K562 (cell line): Measurements from ENCODE around the gene SATB2. TPM values are rescaled to one million over a fixed set of nuclear protein-coding genes. Genes with fewer than 3 reads are reported as not detected.
A peak's percentile ranks its signal among the peaks of the same experiment; 100 is the strongest.

ENCODE experiments used
- ADNP ChIP-seq: fragments of 200-800 bp; sonication (Bioruptor generic); IDR thresholded peaks from 2 replicates; pipeline ENCODE4 v1.6.1; 2016; ENCODE audit warnings: missing genetic modification characterization, missing compliant biosample characterization
- BHLHE40 ChIP-seq: IDR thresholded peaks from 2 replicates; pipeline ENCODE4 v1.6.1; 2011; ENCODE audit warnings: low read length, improper control_type of control experiment
- BRD9 ChIP-seq: fragments of 450-650 bp; IDR thresholded peaks from 2 replicates; pipeline ENCODE4 v1.6.1; 2018; ENCODE audit warnings: low read depth; ENCODE audit not compliant: partially characterized antibody
- CTBP1 ChIP-seq: fragments of 450-650 bp; IDR thresholded peaks from 2 replicates; pipeline ENCODE4 v1.6.1; 2016; ENCODE audit warnings: borderline replicate concordance
- FOXM1 ChIP-seq, 2 experiments: fragments of 450-650 bp in 1 of 2; sonication (generic) in 1 of 2; formaldehyde crosslinking in 1 of 2; IDR thresholded peaks; 2 replicates each; pipeline versions ENCODE4 v1.6.1 to v1.9.0; 2017 to 2022; ENCODE audit warnings: low read depth in 2 of 2, mild to moderate bottlenecking in 2 of 2, missing genetic modification reagents in 1 of 2, moderate library complexity in 1 of 2
- HDAC8 ChIP-seq: fragments of 450-650 bp; IDR thresholded peaks from 2 replicates; pipeline ENCODE4 v1.6.1; 2016; ENCODE audit warnings: mild to moderate bottlenecking, missing genetic modification characterization, moderate library complexity, missing compliant biosample characterization
- NFXL1 ChIP-seq: fragments of 450-650 bp; formaldehyde crosslinking; IDR thresholded peaks from 2 replicates; pipeline ENCODE4 v1.4.0; 2021; ENCODE audit warnings: mild to moderate bottlenecking
- PRMT5 ChIP-seq: sonication (generic); formaldehyde crosslinking; IDR thresholded peaks from 2 replicates; pipeline ENCODE4 v1.5.0; 2020; ENCODE audit warnings: missing genetic modification reagents
- TFE3 ChIP-seq: fragments of 450-650 bp; formaldehyde crosslinking; IDR thresholded peaks from 2 replicates; pipeline ENCODE4 v1.4.0; 2020; ENCODE audit warnings: mild to moderate bottlenecking, mixed read lengths
- ZBTB2 ChIP-seq: fragments of 450-650 bp; IDR thresholded peaks from 2 replicates; pipeline ENCODE4 v1.6.1; 2016; ENCODE audit warnings: antibody characterized with exemption
- polyA plus RNA-seq, 8 experiments: library from polyadenylated mRNA; depleted of rRNA in 4 of 8; stranded (reverse) in 5 of 8; unstranded in 3 of 8; fragments of >200 nt; fragmentation: Nextera tagmentation in 2 of 8; fragmentation: Illumina TruSeq in 1 of 8; extraction: Ambion mirVana in 2 of 8; extraction: Trizol in 1 of 8; gene quantifications; 2 replicates each; pipeline versions ENCODE4 v1.2.1 to v1.2.3, GENCODE V29; 2011 to 2014; ENCODE audit warnings: inconsistent platforms in 1 of 8, missing spikeins in 1 of 8
- total RNA-seq, 7 experiments: library from RNA; depleted of rRNA in 6 of 7; stranded (reverse); fragments of >200 nt in 6 of 7; fragmentation: Illumina TruSeq in 2 of 7; extraction: Trizol in 2 of 7; gene quantifications; 2 replicates each; pipeline versions ENCODE4 v1.2.1 to v1.2.3, GENCODE V29; 2011 to 2021; ENCODE audit warnings: low replicate concordance in 1 of 7
- TF ChIP-seq, protein P1 (sequence below): sonication (generic); formaldehyde crosslinking; IDR thresholded peaks from 2 replicates; pipeline ENCODE4 v1.8.1; 2023; ENCODE audit warnings: missing genetic modification reagents, mild to moderate bottlenecking, borderline replicate concordance
- TF ChIP-seq, protein P2 (sequence below): fragments of 250-450 bp; sonication (Bioruptor Pico); IDR thresholded peaks from 2 replicates; pipeline ENCODE4 v1.5.0; 2021; ENCODE audit warnings: mild to moderate bottlenecking, moderate library complexity
- TF ChIP-seq, protein P3 (sequence below): fragments of 200-800 bp; sonication (Bioruptor generic); IDR thresholded peaks from 2 replicates; pipeline ENCODE4 v1.6.1; 2017; ENCODE audit warnings: missing genetic modification characterization, missing compliant biosample characterization

The SATB2 gene
- total and polyA plus RNA-seq, 9 of the 15 experiments (the other 6 are each of a cell fraction or from before 2014, with no cell fraction given): 4.5 to 34.0 (median 15.1) TPM

- TF ChIP-seq, protein P1, sequence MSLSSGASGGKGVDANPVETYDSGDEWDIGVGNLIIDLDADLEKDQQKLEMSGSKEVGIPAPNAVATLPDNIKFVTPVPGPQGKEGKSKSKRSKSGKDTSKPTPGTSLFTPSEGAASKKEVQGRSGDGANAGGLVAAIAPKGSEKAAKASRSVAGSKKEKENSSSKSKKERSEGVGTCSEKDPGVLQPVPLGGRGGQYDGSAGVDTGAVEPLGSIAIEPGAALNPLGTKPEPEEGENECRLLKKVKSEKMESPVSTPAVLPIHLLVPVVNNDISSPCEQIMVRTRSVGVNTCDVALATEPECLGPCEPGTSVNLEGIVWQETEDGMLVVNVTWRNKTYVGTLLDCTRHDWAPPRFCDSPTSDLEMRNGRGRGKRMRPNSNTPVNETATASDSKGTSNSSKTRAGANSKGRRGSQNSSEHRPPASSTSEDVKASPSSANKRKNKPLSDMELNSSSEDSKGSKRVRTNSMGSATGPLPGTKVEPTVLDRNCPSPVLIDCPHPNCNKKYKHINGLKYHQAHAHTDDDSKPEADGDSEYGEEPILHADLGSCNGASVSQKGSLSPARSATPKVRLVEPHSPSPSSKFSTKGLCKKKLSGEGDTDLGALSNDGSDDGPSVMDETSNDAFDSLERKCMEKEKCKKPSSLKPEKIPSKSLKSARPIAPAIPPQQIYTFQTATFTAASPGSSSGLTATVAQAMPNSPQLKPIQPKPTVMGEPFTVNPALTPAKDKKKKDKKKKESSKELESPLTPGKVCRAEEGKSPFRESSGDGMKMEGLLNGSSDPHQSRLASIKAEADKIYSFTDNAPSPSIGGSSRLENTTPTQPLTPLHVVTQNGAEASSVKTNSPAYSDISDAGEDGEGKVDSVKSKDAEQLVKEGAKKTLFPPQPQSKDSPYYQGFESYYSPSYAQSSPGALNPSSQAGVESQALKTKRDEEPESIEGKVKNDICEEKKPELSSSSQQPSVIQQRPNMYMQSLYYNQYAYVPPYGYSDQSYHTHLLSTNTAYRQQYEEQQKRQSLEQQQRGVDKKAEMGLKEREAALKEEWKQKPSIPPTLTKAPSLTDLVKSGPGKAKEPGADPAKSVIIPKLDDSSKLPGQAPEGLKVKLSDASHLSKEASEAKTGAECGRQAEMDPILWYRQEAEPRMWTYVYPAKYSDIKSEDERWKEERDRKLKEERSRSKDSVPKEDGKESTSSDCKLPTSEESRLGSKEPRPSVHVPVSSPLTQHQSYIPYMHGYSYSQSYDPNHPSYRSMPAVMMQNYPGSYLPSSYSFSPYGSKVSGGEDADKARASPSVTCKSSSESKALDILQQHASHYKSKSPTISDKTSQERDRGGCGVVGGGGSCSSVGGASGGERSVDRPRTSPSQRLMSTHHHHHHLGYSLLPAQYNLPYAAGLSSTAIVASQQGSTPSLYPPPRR: no peak
- TF ChIP-seq CTBP1: peak; percentile 55
- TF ChIP-seq PRMT5: no peak
- no peak for TF ChIP-seq NFXL1 (CRISPR knock-in tag)
- no peak for TF ChIP-seq TFE3 (CRISPR knock-in tag)
- no peak for TF ChIP-seq ZBTB2
- TF ChIP-seq FOXM1 (IDR thresholded peaks at IDR 0.05; ENCODE audit: low read depth): no peak
- peak; percentile 22; the same call in 1 of the 2 replicates for TF ChIP-seq FOXM1 (CRISPR knock-in tag; IDR thresholded peaks at IDR 0.05; ENCODE audit: low read depth)
- no peak for TF ChIP-seq BHLHE40
- no peak for TF ChIP-seq HDAC8 (tag)
- TF ChIP-seq BRD9: no peak
- TF ChIP-seq, protein P2, sequence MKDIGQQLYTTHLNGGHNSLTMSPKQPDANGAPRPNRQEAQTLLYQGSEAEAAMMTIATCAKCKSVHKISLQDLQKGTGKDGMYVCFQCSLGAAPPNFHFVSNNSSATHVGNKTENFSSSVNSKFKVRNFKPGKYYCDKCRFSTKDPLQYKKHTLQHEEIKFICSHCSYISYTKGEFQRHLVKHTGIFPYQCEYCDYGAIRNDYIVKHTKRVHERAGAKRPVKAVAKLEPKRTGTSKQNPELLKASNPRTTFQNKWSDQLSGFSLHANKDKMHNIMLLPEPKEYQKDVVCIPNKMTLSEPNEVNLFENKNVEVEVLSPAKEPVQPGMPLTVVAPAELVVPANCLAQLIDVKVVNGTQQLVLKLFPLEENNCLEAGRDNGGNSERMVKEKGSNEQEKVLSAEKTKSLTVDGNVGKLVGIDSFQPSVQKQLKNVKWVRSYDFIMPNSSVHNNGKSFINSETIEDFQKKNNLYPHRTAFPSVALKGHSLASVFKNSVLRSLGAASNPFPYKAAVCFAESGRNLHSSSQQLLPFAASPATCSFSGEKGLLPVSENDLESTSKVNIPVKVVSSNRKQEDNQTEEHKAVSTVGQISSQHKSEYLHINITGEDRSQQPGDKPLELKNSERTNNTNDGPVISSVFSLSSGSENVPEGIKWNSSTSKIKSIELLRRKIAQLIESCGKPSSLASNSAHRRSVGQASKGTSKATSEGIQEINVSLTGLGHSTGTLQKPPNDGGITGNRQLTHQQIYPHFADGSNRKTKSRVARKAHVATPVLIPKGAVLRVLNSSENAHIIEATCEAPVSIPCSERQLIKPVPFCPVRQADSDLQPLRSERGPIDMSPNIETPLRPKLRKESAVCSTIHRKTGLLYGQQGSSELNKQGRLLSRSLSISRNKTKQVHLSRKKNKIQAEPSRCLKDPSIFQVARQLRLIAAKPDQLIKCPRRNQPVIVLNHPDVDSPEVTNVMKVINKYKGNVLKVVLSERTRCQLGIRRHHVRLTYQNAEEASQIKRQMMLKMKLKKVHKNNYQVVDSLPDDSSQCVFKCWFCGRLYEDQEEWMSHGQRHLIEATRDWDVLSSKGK (CRISPR knock-in tag): no peak
- TF ChIP-seq, protein P3, sequence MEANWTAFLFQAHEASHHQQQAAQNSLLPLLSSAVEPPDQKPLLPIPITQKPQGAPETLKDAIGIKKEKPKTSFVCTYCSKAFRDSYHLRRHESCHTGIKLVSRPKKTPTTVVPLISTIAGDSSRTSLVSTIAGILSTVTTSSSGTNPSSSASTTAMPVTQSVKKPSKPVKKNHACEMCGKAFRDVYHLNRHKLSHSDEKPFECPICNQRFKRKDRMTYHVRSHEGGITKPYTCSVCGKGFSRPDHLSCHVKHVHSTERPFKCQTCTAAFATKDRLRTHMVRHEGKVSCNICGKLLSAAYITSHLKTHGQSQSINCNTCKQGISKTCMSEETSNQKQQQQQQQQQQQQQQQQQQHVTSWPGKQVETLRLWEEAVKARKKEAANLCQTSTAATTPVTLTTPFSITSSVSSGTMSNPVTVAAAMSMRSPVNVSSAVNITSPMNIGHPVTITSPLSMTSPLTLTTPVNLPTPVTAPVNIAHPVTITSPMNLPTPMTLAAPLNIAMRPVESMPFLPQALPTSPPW (CRISPR knock-in tag): no peak; the same call in none of the 2 replicates
- TF ChIP-seq ADNP (tag): no peak
Measured at GRCh38 chr2:199458009-199458805, 468 bp upstream of the SATB2 start (continued).
